Fibroblast of lung (primary cell): Measurements from ENCODE around the gene GCK. TPM values are rescaled to one million over a fixed set of nuclear protein-coding genes. Genes with fewer than 3 reads are reported as not detected.
A peak's percentile ranks its signal among the peaks of the same experiment; 100 is the strongest.

Experiments used
- DNase-seq, 2 donors: peaks; one replicate each; pipeline versions ENCODE4 v3.0.0 to v3.0.0-alpha.2; 2010; ENCODE audit warnings: low read depth in 2 of 2
- H2AFZ ChIP-seq: 2 replicates; pipeline ENCODE4 v1.5.1; 2012; ENCODE audit warnings: low read length, control low read depth, inconsistent platforms
- H3K27ac ChIP-seq: 2 replicates; pipeline ENCODE4 v1.5.1; 2011; ENCODE audit warnings: low read length, control low read depth; ENCODE audit not compliant: insufficient read depth
- H3K27me3 ChIP-seq: 2 replicates; pipeline ENCODE4 v1.5.1; 2011; ENCODE audit warnings: mild to moderate bottlenecking, low read length; ENCODE audit not compliant: control insufficient read depth, insufficient read depth
- H3K36me3 ChIP-seq: 2 replicates; pipeline ENCODE4 v1.5.1; 2011; ENCODE audit warnings: low read length; ENCODE audit not compliant: control insufficient read depth, insufficient read depth
- H3K4me1 ChIP-seq: 2 replicates; pipeline ENCODE4 v1.5.1; 2011; ENCODE audit warnings: low read length; ENCODE audit not compliant: control insufficient read depth, insufficient read depth; ENCODE audit errors: extremely low read depth
- H3K4me2 ChIP-seq: 2 replicates; pipeline ENCODE4 v1.5.1; 2011; ENCODE audit warnings: low read length, control low read depth; ENCODE audit not compliant: insufficient read depth; ENCODE audit errors: extremely low read depth
- H3K4me3 ChIP-seq, 4 experiments: fragments of 200-600 bp in 1 of 4; sonication (generic) in 1 of 4; replicated peaks in 1 of 4; 2 replicates each; pipeline ENCODE4 v1.5.1; 2011 to 2016; ENCODE audit warnings: low read length in 4 of 4, low read depth in 3 of 4, mild to moderate bottlenecking in 3 of 4, control low read depth in 2 of 4, inconsistent platforms in 1 of 4, mixed read lengths in 1 of 4; ENCODE audit not compliant: insufficient read depth in 1 of 4; ENCODE audit errors: control extremely low read depth in 1 of 4
- H3K79me2 ChIP-seq: 2 replicates; pipeline ENCODE4 v1.5.1; 2012; ENCODE audit warnings: mild to moderate bottlenecking, low read length, inconsistent platforms; ENCODE audit not compliant: control insufficient read depth, insufficient read depth
- H3K9ac ChIP-seq: 2 replicates; pipeline ENCODE4 v1.5.1; 2011; ENCODE audit warnings: mild to moderate bottlenecking, low read length, control low read depth; ENCODE audit not compliant: insufficient read depth
- H3K9me3 ChIP-seq: 2 replicates; pipeline ENCODE4 v1.5.1; 2012; ENCODE audit warnings: low read depth, low read length; ENCODE audit not compliant: control insufficient read depth, insufficient read depth
- H4K20me1 ChIP-seq: 2 replicates; pipeline ENCODE4 v1.5.1; 2011; ENCODE audit warnings: low read length; ENCODE audit not compliant: control insufficient read depth, insufficient read depth; ENCODE audit errors: extremely low read depth
- CTCF ChIP-seq, 2 donors: IDR thresholded peaks in 1 of 2; conservative IDR thresholded peaks in 1 of 2; 1 replicate in 1 of 2; 2 replicates in 1 of 2; pipeline ENCODE4 v1.5.1; 2011 to 2012; ENCODE audit warnings: low read length in 2 of 2, control low read depth in 1 of 2, inconsistent platforms in 1 of 2, low read depth in 1 of 2, mild to moderate bottlenecking in 1 of 2
- EZH2 ChIP-seq: IDR thresholded peaks from 2 replicates; pipeline ENCODE4 v1.5.1; 2012; ENCODE audit warnings: low read length, control low read depth, mild to moderate bottlenecking; ENCODE audit errors: missing control alignments
- polyA plus RNA-seq, 2 donors: library from polyadenylated mRNA; depleted of rRNA in 1 of 2; stranded (reverse) in 1 of 2; unstranded in 1 of 2; fragments of >200 nt; gene quantifications; 2 replicates each; pipeline ENCODE4 v1.2.1, GENCODE V29; 2011 to 2012; ENCODE audit warnings: missing spikeins in 1 of 2
- total RNA-seq: library from RNA; depleted of rRNA; stranded (reverse); fragments of >200 nt; gene quantifications from 2 replicates; pipeline ENCODE4 v1.2.1, GENCODE V29; 2014

GCK gene
- total and polyA plus RNA-seq, 2 donors (not counting 1 experiment from before 2014, with no cell fraction given): 0.14 to 1.7 TPM

DNA sequence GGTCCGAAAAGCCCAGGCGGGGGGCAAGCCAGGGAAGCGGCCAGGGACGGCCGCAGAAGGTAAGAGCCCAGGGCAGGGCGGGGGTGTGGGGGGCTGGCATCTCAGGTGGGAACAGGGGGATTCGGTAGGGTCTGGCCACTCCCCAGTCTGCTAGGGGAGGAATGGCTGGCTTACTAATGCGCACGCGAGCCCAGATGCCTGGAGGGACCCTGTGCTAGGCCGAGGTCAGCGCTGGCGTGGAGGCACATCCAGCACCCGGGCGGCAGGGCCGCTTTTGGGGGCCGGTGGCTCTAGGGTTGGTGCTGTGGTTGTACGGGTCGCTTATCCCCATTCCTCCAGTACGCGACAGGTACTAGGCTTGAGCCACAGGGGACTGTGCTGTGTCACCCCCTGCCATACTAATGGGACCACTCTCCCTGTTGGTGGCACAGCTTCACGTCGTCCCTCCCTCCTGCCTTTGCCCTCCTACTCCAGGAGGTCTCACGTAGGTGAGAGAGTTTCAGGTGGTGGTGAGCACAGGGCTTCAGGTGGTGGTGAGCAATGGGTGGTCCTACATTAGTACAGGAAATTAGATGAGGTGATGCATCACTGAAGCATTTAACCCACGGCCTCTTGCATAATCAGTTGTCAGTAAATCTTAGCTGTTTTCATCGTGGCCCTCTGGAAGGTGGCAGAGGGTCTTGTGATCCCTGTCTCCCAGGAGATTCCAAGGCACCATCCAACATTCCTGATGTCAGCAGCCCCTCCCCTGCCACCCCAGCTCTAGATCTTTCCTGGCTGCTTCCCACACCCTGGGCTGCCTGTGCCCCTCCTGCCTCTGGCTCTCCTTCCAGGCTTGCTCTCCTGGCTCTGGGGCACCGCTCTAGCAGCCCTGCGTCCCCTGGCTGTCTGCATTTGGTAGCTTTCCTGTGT is 84.1 kb downstream of the GCK start:
- Histone ChIP-seq H3K36me3 (peaks cover 13% of the 10 kb centered on the region), H3K9ac (peak overlapping the region; percentile 68), H3K9me3 (no peaks in the 10 kb centered on the region), H3K4me2 (peak overlapping the region; percentile 81), H3K27ac (peak overlapping the region; percentile 63), H3K27me3 (no peaks in the 10 kb centered on the region), H3K4me3 (peak overlapping the region; percentile 35 to 87 (median 54)), H3K4me1 (peaks cover 27% of the 10 kb centered on the region), H2AFZ (no peak overlapping the region), H3K79me2 (no peaks in the 10 kb centered on the region), H4K20me1 (no peaks in the 10 kb centered on the region)
- TF ChIP-seq CTCF (conservative IDR thresholded peaks at IDR 0.05 in 1 of 2, IDR thresholded peaks at IDR 0.05 in 1 of 2; ENCODE audit: low read depth in 1 of 2, low read length in 2 of 2) (no peak), EZH2 (no peak)
- DNase-seq: peak; percentile 64

- no peak for TF ChIP-seq CTCF (conservative IDR thresholded peaks at IDR 0.05 in 1 of 2, IDR thresholded peaks at IDR 0.05 in 1 of 2; ENCODE audit: low read depth in 1 of 2, low read length in 2 of 2)
- Histone ChIP-seq H4K20me1 (no peaks in the 10 kb centered on the region), H2AFZ (no peak within 1 kb of the TSS), H3K36me3 (peaks cover 5% of the 10 kb centered on the region), H3K9me3 (no peaks in the 10 kb centered on the region), H3K4me2 (peak within 1 kb of the TSS; percentile 81), H3K27ac (peak within 1 kb of the TSS; percentile 63), H3K4me3 (peak within 1 kb of the TSS; percentile 35 to 87 (median 54)), H3K4me1 (peaks cover 31% of the 10 kb centered on the region), H3K79me2 (no peaks in the 10 kb centered on the region), H3K27me3 (no peaks in the 10 kb centered on the region), H3K9ac (peak within 1 kb of the TSS; percentile 68)
- DNase-seq: peak in 1 of 2 donors; percentile 46
These were observed 85.0 kb downstream of the GCK start, which contains the start of gene AEBP1 for GRCh38 chr7:44103923-44104859. TSS of gene AEBP1 (plus strand) at chr7:44104345. CDS start at chr7:44104666, 321 bp downstream.

- H3K4me2 ChIP-seq: no peak overlapping the region
- no peak overlapping the region for H3K4me3 ChIP-seq
- no peaks in the 10 kb centered on the region for H4K20me1 ChIP-seq
- no peak overlapping the region for H3K9ac ChIP-seq
- H3K79me2 ChIP-seq: no peaks in the 10 kb centered on the region
- no peak for TF ChIP-seq EZH2
- no peak for TF ChIP-seq CTCF (conservative IDR thresholded peaks at IDR 0.05 in 1 of 2, IDR thresholded peaks at IDR 0.05 in 1 of 2; ENCODE audit: low read depth in 1 of 2, low read length in 2 of 2)
- H3K27ac ChIP-seq: no peak overlapping the region
- H3K4me1 ChIP-seq: peaks cover 31% of the 10 kb centered on the region
- no peak for DNase-seq
- no peak overlapping the region for H2AFZ ChIP-seq
- peaks cover 2% of the 10 kb centered on the region for H3K36me3 ChIP-seq
- no peaks in the 10 kb centered on the region for H3K9me3 ChIP-seq
- no peaks in the 10 kb centered on the region for H3K27me3 ChIP-seq
These were observed 85.7 kb downstream of the GCK start for GRCh38 chr7:44103566-44103922.
